Measurements from ENCODE around the gene GP5. TPM values are rescaled to one million over a fixed set of nuclear protein-coding genes. Genes with fewer than 3 reads are reported as not detected.

The GP5 gene
- total RNA-seq, 1 experiment from 2014 or later = 0.21 TPM

DNA sequence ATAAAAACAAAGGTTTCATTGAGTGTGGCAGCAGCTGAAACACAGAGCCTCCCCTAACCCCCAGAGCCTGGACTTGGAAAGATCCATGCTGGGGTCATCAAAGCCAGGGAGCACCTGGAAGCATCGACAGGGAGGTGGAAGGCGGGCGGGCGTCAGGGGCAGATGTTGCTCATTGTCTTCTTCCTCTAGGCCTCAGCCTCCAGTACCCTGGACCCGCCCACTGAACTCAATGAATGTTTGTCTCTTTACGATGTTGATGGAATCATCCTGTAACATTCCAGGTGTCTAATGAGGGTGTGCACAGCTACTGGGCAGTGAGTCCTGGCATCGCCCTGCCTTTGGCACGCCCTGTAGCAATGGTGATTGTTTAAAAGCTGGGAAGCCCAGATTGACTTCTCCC lies 9.8 kb downstream of the GP5 start:
- Mint-ChIP-seq H3K36me3 (ENCODE audit: insufficient read depth, unreplicated experiment) (no peaks in the 10 kb centered on the region), H3K4me1 (ENCODE audit: low read depth, unreplicated experiment) (no peaks in the 10 kb centered on the region), H3K27ac (ENCODE audit: unreplicated experiment) (no peak overlapping the region), H3K27me3 (ENCODE audit: unreplicated experiment) (peaks cover 66% of the 10 kb centered on the region), H3K4me3 (ENCODE audit: low read depth, unreplicated experiment) (no peak overlapping the region), H3K9me3 (ENCODE audit: low read depth, unreplicated experiment) (peaks cover 13% of the 10 kb centered on the region)
- no TSS peak for BruUV-seq (replicated peaks)
- no peak for TF ChIP-seq CTCF (IDR thresholded peaks at IDR 0.05; ENCODE audit: unreplicated experiment)
- no peak for DNase-seq
- CTCF ChIA-PET = no interaction called here
- intact Hi-C loops (cut with micrococcal nuclease; ENCODE audit: unreplicated experiment) = no loop called here

- H3K36me3 Mint-ChIP-seq (ENCODE audit: insufficient read depth, unreplicated experiment) = no peaks in the 10 kb centered on the region
- peaks cover 79% of the 10 kb centered on the region for H3K27me3 Mint-ChIP-seq (ENCODE audit: unreplicated experiment)
- H3K27ac Mint-ChIP-seq (ENCODE audit: unreplicated experiment) = no peak overlapping the region
- CTCF ChIA-PET = interaction anchor here (1.6 to 1.9 kb wide), 2 partner anchors 11 kb away, joined by 3 to 5 read pairs; partner anchors contain the start of gene GP5
- no peaks in the 10 kb centered on the region for H3K4me1 Mint-ChIP-seq (ENCODE audit: low read depth, unreplicated experiment)
- intact Hi-C loops (cut with micrococcal nuclease; ENCODE audit: unreplicated experiment) = no loop called here
- TF ChIP-seq CTCF (IDR thresholded peaks at IDR 0.05; ENCODE audit: unreplicated experiment) = no peak
- peaks cover 13% of the 10 kb centered on the region for H3K9me3 Mint-ChIP-seq (ENCODE audit: low read depth, unreplicated experiment)
- H3K4me3 Mint-ChIP-seq (ENCODE audit: low read depth, unreplicated experiment) = no peak overlapping the region
- BruUV-seq (replicated peaks) = no TSS peak
- DNase-seq = no peak
Measured at GRCh38 chr3:194387926-194388418, 11.1 kb downstream of the GP5 start.

DNA sequence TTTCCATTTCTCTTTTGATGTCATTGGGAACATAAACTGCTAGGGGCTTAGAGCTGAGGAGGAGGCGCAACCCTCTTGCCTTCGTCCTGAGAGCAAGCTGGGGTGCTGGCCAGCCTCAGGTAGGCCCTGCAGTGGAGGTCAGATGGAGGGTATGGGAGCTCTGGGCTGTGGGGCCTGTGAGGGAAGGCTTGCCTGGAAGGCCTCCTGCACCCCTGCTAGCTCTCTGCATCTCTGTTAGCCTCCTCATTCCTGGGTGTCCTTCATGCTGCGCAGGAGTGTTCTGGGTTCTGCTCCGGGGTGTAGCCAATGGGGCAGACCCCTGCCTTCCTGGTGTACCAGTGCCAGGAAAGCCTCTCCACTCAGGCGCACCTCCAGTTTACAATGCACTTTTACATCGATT lies 11.8 kb downstream of the GP5 start:
- no peak for DNase-seq
- BruUV-seq (replicated peaks) = no TSS peak
- peaks cover 86% of the 10 kb centered on the region for H3K27me3 Mint-ChIP-seq (ENCODE audit: unreplicated experiment)
- no peaks in the 10 kb centered on the region for H3K36me3 Mint-ChIP-seq (ENCODE audit: insufficient read depth, unreplicated experiment)
- H3K9me3 Mint-ChIP-seq (ENCODE audit: low read depth, unreplicated experiment) = peaks cover 13% of the 10 kb centered on the region
- no peaks in the 10 kb centered on the region for H3K4me1 Mint-ChIP-seq (ENCODE audit: low read depth, unreplicated experiment)
- intact Hi-C loops (cut with micrococcal nuclease; ENCODE audit: unreplicated experiment) = no loop called here
- no peak overlapping the region for H3K4me3 Mint-ChIP-seq (ENCODE audit: low read depth, unreplicated experiment)
- TF ChIP-seq CTCF (IDR thresholded peaks at IDR 0.05; ENCODE audit: unreplicated experiment) = no peak
- no peak overlapping the region for H3K27ac Mint-ChIP-seq (ENCODE audit: unreplicated experiment)
- CTCF ChIA-PET = interaction anchor here (1.6 to 1.9 kb wide), 2 partner anchors 10 to 12 kb away, joined by 3 to 5 read pairs; partner anchors contain the start of gene GP5

DNA sequence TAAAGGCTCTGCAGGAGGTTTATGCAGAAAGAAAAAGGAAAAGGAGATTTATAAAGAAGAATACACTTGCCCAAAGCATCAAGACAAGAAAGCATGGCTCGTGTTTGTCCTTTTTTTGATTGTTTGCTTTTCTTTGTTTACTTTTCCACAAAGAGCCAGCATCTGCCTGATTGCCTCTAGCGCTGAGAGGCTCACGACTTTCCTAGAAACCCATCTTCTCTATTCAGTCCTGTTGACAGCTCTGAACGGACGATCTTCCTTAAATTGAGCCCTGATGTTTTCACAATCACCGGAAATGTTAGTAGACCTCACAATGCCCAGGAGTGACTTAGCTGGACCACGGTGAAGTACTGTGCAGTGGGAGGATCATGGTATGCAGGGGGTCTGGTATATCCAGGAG lies 12.4 kb downstream of the GP5 start:
- Mint-ChIP-seq H3K27me3 (ENCODE audit: unreplicated experiment) (peaks cover 92% of the 10 kb centered on the region), H3K4me1 (ENCODE audit: low read depth, unreplicated experiment) (no peaks in the 10 kb centered on the region), H3K9me3 (ENCODE audit: low read depth, unreplicated experiment) (peaks cover 13% of the 10 kb centered on the region), H3K4me3 (ENCODE audit: low read depth, unreplicated experiment) (no peak overlapping the region), H3K36me3 (ENCODE audit: insufficient read depth, unreplicated experiment) (no peaks in the 10 kb centered on the region), H3K27ac (ENCODE audit: unreplicated experiment) (no peak overlapping the region)
- TF ChIP-seq CTCF (IDR thresholded peaks at IDR 0.05; ENCODE audit: unreplicated experiment) = no peak
- CTCF ChIA-PET = interaction anchor here (1.4 to 1.9 kb wide), 2 partner anchors 8 to 12 kb away, joined by 5 read pairs; partner anchors contain the start of gene GP5
- no peak for DNase-seq
- no TSS peak for BruUV-seq (replicated peaks)
- intact Hi-C loops (cut with micrococcal nuclease; ENCODE audit: unreplicated experiment) = no loop called here

Measured in Calu3 (cell line).